Cardiac septum (tissue), 1 donor: ENCODE results near the gene SUDS3. TPM values are rescaled to one million over a fixed set of nuclear protein-coding genes. Genes with fewer than 3 reads are reported as not detected.
"Not testable (repeated sequence)": the region's sequence is repeated elsewhere in the genome, so short reads cannot be mapped to it uniquely, and the experiment has no call there.

Source experiments
- DNase-seq: peaks from one replicate; pipeline ENCODE4 v3.0.0-alpha.2; 2020; ENCODE audit warnings: low spot score
- intact Hi-C: fragments of 100-400 bp; cut with DNase I; formaldehyde crosslinking; loops from one replicate; pipeline ENCODE4 v1.14.0; 2022
- long read RNA-seq: library from polyadenylated mRNA; unstranded; transcript quantifications from one replicate; pipeline ENCODE4 v2.0.0, GENCODE V29; 2021
- total RNA-seq: library from RNA; stranded (reverse); fragmentation: NEBNext Ultra II Directional; extraction: Animal tissue kit (Norgen Biotek cat#: 25700); gene quantifications from one replicate; pipeline ENCODE4 v1.2.1, GENCODE V29; 2021
- donor health status: DM: no; HTN: no; CAD: no.

Gene SUDS3
- 25.4 TPM for total RNA-seq
- long read RNA-seq, full-length matches to known transcripts = 33 of 50 reads
- long read RNA-seq, partial matches to known transcripts = 12 of 50 reads
- long read RNA-seq, other reads (novel, unspliced or antisense) = 5 of 50 reads

GRCh38 chr12:118376089-118377020 is at the start of gene SUDS3:
TSS of gene SUDS3 (plus strand) at chr12:118376555. CDS start at chr12:118376692, 137 bp downstream.
- intact Hi-C loops = loop anchor here (1.0 to 10.0 kb wide), 5 partner anchors 194 to 502 kb away; partner anchors contain the start of genes PEBP1 and RFC5
- DNase-seq = peak; percentile 97

GRCh38 chr12:118326991-118327390 is 49.4 kb upstream of the SUDS3 start:
- intact Hi-C loops = no loop called here

GRCh38 chr12:118327391-118327790 is 49.0 kb upstream of the SUDS3 start:
- intact Hi-C loops = no loop called here
- no peak for DNase-seq

More at GRCh38 chr12:118326991-118327390, 49.4 kb upstream of the SUDS3 start:
- DNase-seq = no peak

- intact Hi-C loops = no loop called here
- DNase-seq = no peak
Measured at GRCh38 chr12:118328486-118329330, 47.6 kb upstream of the SUDS3 start.

- no peak for DNase-seq
- intact Hi-C loops = no loop called here
Measured at GRCh38 chr12:118330421-118331018, 45.8 kb upstream of the SUDS3 start.

GRCh38 chr12:118332511-118332910 is 43.8 kb upstream of the SUDS3 start:
- no peak for DNase-seq
- intact Hi-C loops = no loop called here

GRCh38 chr12:118334241-118334640 is 42.1 kb upstream of the SUDS3 start:
- intact Hi-C loops = no loop called here
- DNase-seq = no peak

- DNase-seq = no peak
- intact Hi-C loops = no loop called here
Measured at GRCh38 chr12:118334939-118335567, 41.3 kb upstream of the SUDS3 start.

GRCh38 chr12:118336123-118336522 is 40.2 kb upstream of the SUDS3 start:
- DNase-seq = no peak
- intact Hi-C loops = no loop called here

GRCh38 chr12:118337194-118337838 is 39.0 kb upstream of the SUDS3 start:
- DNase-seq = no peak
- intact Hi-C loops = no loop called here

- DNase-seq = no peak
- intact Hi-C loops = no loop called here
Measured at GRCh38 chr12:118342090-118342489, 34.3 kb upstream of the SUDS3 start.

GRCh38 chr12:118344829-118345228 is 31.5 kb upstream of the SUDS3 start:
- intact Hi-C loops = no loop called here
- no peak for DNase-seq

GRCh38 chr12:118345355-118345754 is 31.0 kb upstream of the SUDS3 start:
- intact Hi-C loops = no loop called here

GRCh38 chr12:118346895-118347294 is 29.5 kb upstream of the SUDS3 start:
- intact Hi-C loops = no loop called here
- DNase-seq = no peak

More at GRCh38 chr12:118345355-118345754, 31.0 kb upstream of the SUDS3 start:
- no peak for DNase-seq

GRCh38 chr12:118347916-118348315 is 28.4 kb upstream of the SUDS3 start:
- intact Hi-C loops = no loop called here
- no peak for DNase-seq

- DNase-seq = no peak
- intact Hi-C loops = no loop called here
Measured at GRCh38 chr12:118350908-118351559, 25.3 kb upstream of the SUDS3 start.

GRCh38 chr12:118353721-118354120 is 22.6 kb upstream of the SUDS3 start:
- intact Hi-C loops = no loop called here
- no peak for DNase-seq

- intact Hi-C loops, DNase-seq: not testable (repeated sequence)
Measured at GRCh38 chr12:118354503-118354902, 21.9 kb upstream of the SUDS3 start.
